Hepatocyte (in vitro differentiated cells): Measurements from ENCODE around the gene MSI2. TPM values are rescaled to one million over a fixed set of nuclear protein-coding genes. Genes with fewer than 3 reads are reported as not detected.

Source experiments
- DNase-seq: peaks from one replicate; pipeline ENCODE4 v3.0.0-alpha.2; 2016; ENCODE audit warnings: low spot score
- H2AFZ ChIP-seq: fragments of 200-600 bp; sonication (generic); 2 replicates; pipeline ENCODE4 v1.6.0; 2016; ENCODE audit warnings: antibody characterized with exemption, mild to moderate bottlenecking
- H3K27ac ChIP-seq: fragments of 200-600 bp; sonication (generic); 2 replicates; pipeline ENCODE4 v1.5.1; 2016; ENCODE audit warnings: mild to moderate bottlenecking
- H3K27me3 ChIP-seq: fragments of 200-600 bp; sonication (generic); 2 replicates; pipeline ENCODE4 v1.6.1; 2016
- H3K36me3 ChIP-seq: fragments of 200-600 bp; sonication (generic); replicated peaks from 2 replicates; pipeline ENCODE4 v1.5.1; 2016; ENCODE audit warnings: low read depth; ENCODE audit not compliant: insufficient read depth
- H3K4me1 ChIP-seq: fragments of 200-600 bp; sonication (generic); 2 replicates; pipeline ENCODE4 v1.5.1; 2016; ENCODE audit warnings: mild to moderate bottlenecking, moderate library complexity; ENCODE audit not compliant: insufficient read depth
- H3K4me2 ChIP-seq: fragments of 200-600 bp; sonication (generic); 2 replicates; pipeline ENCODE4 v1.6.0; 2016
- H3K4me3 ChIP-seq: fragments of 200-600 bp; sonication (generic); 2 replicates; pipeline ENCODE4 v1.5.1; 2016; ENCODE audit warnings: mild to moderate bottlenecking
- H3K79me2 ChIP-seq: fragments of 200-600 bp; sonication (generic); 2 replicates; pipeline ENCODE4 v1.6.0; 2017; ENCODE audit warnings: mild to moderate bottlenecking
- H3K9me2 ChIP-seq: fragments of 200-600 bp; sonication (generic); replicated peaks from 2 replicates; pipeline ENCODE4 v1.6.0; 2017; ENCODE audit warnings: mild to moderate bottlenecking; ENCODE audit not compliant: insufficient read depth
- H3K9me3 ChIP-seq: fragments of 200-600 bp; sonication (generic); 2 replicates; pipeline ENCODE4 v1.5.1; 2016; ENCODE audit warnings: low read depth, mild to moderate bottlenecking
- H4K20me1 ChIP-seq: fragments of 200-600 bp; sonication (generic); 2 replicates; pipeline ENCODE4 v1.6.0; 2016; ENCODE audit warnings: mild to moderate bottlenecking; ENCODE audit not compliant: insufficient read depth, poor library complexity, severe bottlenecking
- CTCF ChIP-seq: fragments of 200-600 bp; sonication (generic); IDR thresholded peaks from 2 replicates; pipeline ENCODE4 v1.5.1; 2016; ENCODE audit warnings: antibody characterized with exemption, mild to moderate bottlenecking; ENCODE audit not compliant: poor library complexity
- EZH2 ChIP-seq: fragments of 200-600 bp; sonication (generic); IDR thresholded peaks from 2 replicates; pipeline ENCODE4 v1.6.1; 2016; ENCODE audit warnings: antibody characterized with exemption, mild to moderate bottlenecking, borderline replicate concordance
- EZH2phosphoT487 ChIP-seq: fragments of 200-600 bp; sonication (generic); IDR thresholded peaks from one replicate; pipeline ENCODE4 v1.6.1; 2018; ENCODE audit warnings: antibody characterized with exemption, mild to moderate bottlenecking, low read depth, moderate library complexity; ENCODE audit not compliant: unreplicated experiment, severe bottlenecking
- WGBS: methylation state at CpG from one replicate; pipeline ENCODE4 v1.1.6; 2016; ENCODE audit warnings: low lambda C conversion rate; ENCODE audit errors: missing lambda C conversion rate; 5-methylcytosine and 5-hydroxymethylcytosine counted together
- polyA plus RNA-seq: library from polyadenylated mRNA; unstranded; fragments of >200 nt; fragmentation: Nextera tagmentation; extraction: Ambion mirVana; gene quantifications from 2 replicates; pipeline ENCODE4 v1.2.1, GENCODE V29; 2016
- total RNA-seq: library from RNA; depleted of rRNA; stranded (reverse); fragments of >200 nt; gene quantifications from 2 replicates; pipeline ENCODE4 v1.2.3, GENCODE V29; 2014

The MSI2 gene
- total and polyA plus RNA-seq, 2 experiments from 2014 or later = 16.1 to 60.6 TPM

GRCh38 chr17:57580055-57580739, 323.9 kb downstream of the MSI2 start:
- H3K4me1 ChIP-seq = peaks cover 6% of the 10 kb centered on the region
- no peak overlapping the region for H3K4me2 ChIP-seq
- 93% methylated on average over 5 of the region's 5 CpGs for whole genome bisulfite sequencing
- H3K9me2 ChIP-seq = no peaks in the 10 kb centered on the region
- no peak for DNase-seq
- H2AFZ ChIP-seq = no peak overlapping the region
- H3K27ac ChIP-seq = no peak overlapping the region
- H3K9me3 ChIP-seq = no peaks in the 10 kb centered on the region
- H3K36me3 ChIP-seq = no peaks in the 10 kb centered on the region
- H3K79me2 ChIP-seq = peaks cover 8% of the 10 kb centered on the region
- no peaks in the 10 kb centered on the region for H4K20me1 ChIP-seq
- no peak overlapping the region for H3K4me3 ChIP-seq
- no peak for TF ChIP-seq EZH2phosphoT487
- TF ChIP-seq EZH2 = no peak
- no peak for TF ChIP-seq CTCF
- H3K27me3 ChIP-seq = no peaks in the 10 kb centered on the region

GRCh38 chr17:57582881-57583756, 326.8 kb downstream of the MSI2 start:
- H3K9me3 ChIP-seq = no peaks in the 10 kb centered on the region
- no peaks in the 10 kb centered on the region for H3K9me2 ChIP-seq
- H3K4me2 ChIP-seq = no peak overlapping the region
- no peaks in the 10 kb centered on the region for H3K36me3 ChIP-seq
- no peak overlapping the region for H3K27ac ChIP-seq
- H4K20me1 ChIP-seq = no peaks in the 10 kb centered on the region
- no peak for DNase-seq
- no peaks in the 10 kb centered on the region for H3K27me3 ChIP-seq
- H3K4me3 ChIP-seq = no peak overlapping the region
- peaks cover 3% of the 10 kb centered on the region for H3K79me2 ChIP-seq
- no peak for TF ChIP-seq EZH2
- WGBS = 85% methylated on average over 6 of the region's 6 CpGs
- H2AFZ ChIP-seq = no peak overlapping the region
- H3K4me1 ChIP-seq = peaks cover 4% of the 10 kb centered on the region

- TF ChIP-seq EZH2 (no peak), EZH2phosphoT487 (no peak), CTCF (no peak)
- Histone ChIP-seq H3K9me3 (no peaks in the 10 kb centered on the region), H3K27ac (no peak overlapping the region), H3K4me3 (no peak overlapping the region), H3K4me2 (no peak overlapping the region), H2AFZ (no peak overlapping the region), H3K4me1 (no peaks in the 10 kb centered on the region), H3K79me2 (peaks cover 3% of the 10 kb centered on the region), H3K9me2 (no peaks in the 10 kb centered on the region), H3K36me3 (no peaks in the 10 kb centered on the region), H4K20me1 (no peaks in the 10 kb centered on the region), H3K27me3 (no peaks in the 10 kb centered on the region)
- DNase-seq = no peak
- 60% methylated on average over 9 of the region's 9 CpGs for WGBS
Observed at GRCh38 chr17:57584050-57584551, 327.8 kb downstream of the MSI2 start.
